HCT116 (cell line): ENCODE data around the gene ATXN1. TPM values are rescaled to one million over a fixed set of nuclear protein-coding genes. Genes with fewer than 3 reads are reported as not detected.

Experiments
- ATAC-seq: fragments of 200-7000 bp; cut with Tn5 transposase; 2 replicates; pipeline ENCODE4 v1.9.1; 2020; ENCODE audit warnings: mild to moderate bottlenecking, moderate library complexity
- BruUV-seq: library from RNA; stranded (reverse); fragments of 400-500 nt; replicated peaks from 2 replicates; lab custom pipeline; 2021; lab: Mats Ljungman, UMichigan
- CTCF ChIA-PET: fragments of 300-600 bp; sonication (Branson Sonifier 250); formaldehyde crosslinking; loops from one replicate; lab custom pipeline; 2021; ENCODE audit warnings: antibody characterized with exemption; lab: Charles Lee
- POLR2A ChIA-PET: fragments of 300-600, 350-600 bp; sonication (Branson Sonifier 250); formaldehyde crosslinking; loops from one replicate; lab custom pipeline; 2021; ENCODE audit warnings: antibody characterized with exemption; lab: Charles Lee
- RAD21 ChIA-PET, 2 experiments: fragments of 300-600 bp; sonication (Branson Sonifier 250); formaldehyde crosslinking; loops; one replicate each; lab custom pipeline; 2023; ENCODE audit warnings: low total read pairs in 2 of 2; ENCODE audit not compliant: uncharacterized antibody in 2 of 2, unreplicated experiment in 2 of 2, low non-redundant PET in 1 of 2; lab: Charles Lee
- DNase-seq: peaks from one replicate; pipeline ENCODE4 v3.0.0-alpha.2; 2010; ENCODE audit warnings: low read depth, low spot score
- H2AFZ ChIP-seq: fragments of 200-600 bp; shearing (Covaris generic), sonication (generic); 2 replicates; pipeline ENCODE4 v1.6.1; 2017; ENCODE audit warnings: low read depth, mixed run types, mixed read lengths, antibody characterized with exemption, low read length; ENCODE audit not compliant: poor library complexity, severe bottlenecking
- H3K27ac ChIP-seq: 2 replicates; pipeline ENCODE4 v1.5.1; 2012; ENCODE audit warnings: low read depth, low read length
- H3K27me3 ChIP-seq: fragments of 200-600 bp; sonication (generic); 2 replicates; pipeline ENCODE4 v1.6.1; 2016; ENCODE audit warnings: mixed run types, low read length, mixed read lengths; ENCODE audit not compliant: insufficient read depth
- H3K36me3 ChIP-seq, 2 experiments: fragments of 200-500 bp in 1 of 2; fragments of 200-600 bp in 1 of 2; sonication (Bioruptor generic) in 1 of 2; sonication (generic) in 1 of 2; 2 replicates each; pipeline versions ENCODE4 v1.5.1 to v1.6.1; 2014 to 2016; ENCODE audit warnings: low read length in 2 of 2, inconsistent platforms in 1 of 2, mixed read lengths in 1 of 2, mixed run types in 1 of 2; ENCODE audit not compliant: insufficient read depth in 2 of 2, control insufficient read depth in 1 of 2
- H3K4me1 ChIP-seq, 2 experiments: fragments of 200-600 bp in 1 of 2; sonication (generic) in 1 of 2; 2 replicates each; pipeline versions ENCODE4 v1.5.1 to v1.6.1; 2012 to 2017; ENCODE audit warnings: low read length in 2 of 2, inconsistent platforms in 1 of 2, mild to moderate bottlenecking in 1 of 2, mixed read lengths in 1 of 2, mixed run types in 1 of 2, moderate library complexity in 1 of 2; ENCODE audit not compliant: insufficient read depth in 2 of 2, control insufficient read depth in 1 of 2
- H3K4me2 ChIP-seq: fragments of 200-600 bp; sonication (generic); 2 replicates; pipeline ENCODE4 v1.6.1; 2017; ENCODE audit warnings: mixed run types, low read length, mixed read lengths
- H3K4me3 ChIP-seq, 2 experiments: fragments of 200-600 bp in 1 of 2; sonication (generic) in 1 of 2; replicated peaks in 1 of 2; 2 replicates each; pipeline ENCODE4 v1.5.1; 2011 to 2016; ENCODE audit warnings: low read length in 2 of 2, control low read depth in 1 of 2, low read depth in 1 of 2, mild to moderate bottlenecking in 1 of 2, mixed read lengths in 1 of 2, mixed run types in 1 of 2
- H3K79me2 ChIP-seq: fragments of 200-600 bp; sonication (generic); 2 replicates; pipeline ENCODE4 v1.6.1; 2017; ENCODE audit warnings: mild to moderate bottlenecking, mixed run types, low read length, moderate library complexity, mixed read lengths; ENCODE audit not compliant: insufficient read depth
- H3K9ac ChIP-seq: fragments of 200-600 bp; sonication (generic); 2 replicates; pipeline ENCODE4 v1.6.1; 2016; ENCODE audit warnings: low read length, mixed read lengths
- H3K9me2 ChIP-seq: fragments of 200-600 bp; sonication (generic), shearing (Covaris generic); 2 replicates; pipeline ENCODE4 v1.6.1; 2017; ENCODE audit warnings: mixed run types, mild to moderate bottlenecking, moderate library complexity; ENCODE audit not compliant: insufficient read depth
- H3K9me3 ChIP-seq, 2 experiments: fragments of 200-500 bp in 1 of 2; fragments of 200-600 bp in 1 of 2; sonication (Bioruptor generic) in 1 of 2; sonication (generic) in 1 of 2; 2 replicates each; pipeline ENCODE4 v1.6.1; 2014 to 2017; ENCODE audit warnings: low read length in 2 of 2, mixed read lengths in 2 of 2, inconsistent platforms in 1 of 2, low read depth in 1 of 2, mild to moderate bottlenecking in 1 of 2, mixed run types in 1 of 2, moderate library complexity in 1 of 2; ENCODE audit not compliant: control insufficient read depth in 1 of 2, insufficient read depth in 1 of 2
- H4K20me1 ChIP-seq: fragments of 200-600 bp; sonication (generic), shearing (Covaris generic); 2 replicates; pipeline ENCODE4 v1.6.1; 2017; ENCODE audit warnings: mixed run types, mild to moderate bottlenecking, moderate library complexity; ENCODE audit not compliant: insufficient read depth
- ATF3 ChIP-seq: IDR thresholded peaks from 2 replicates; pipeline ENCODE4 v1.6.1; 2012
- CBX3 ChIP-seq: IDR thresholded peaks from 2 replicates; pipeline ENCODE4 v1.6.1; 2012; ENCODE audit warnings: low read depth
- FOSL1 ChIP-seq: IDR thresholded peaks from 2 replicates; pipeline ENCODE4 v1.6.1; 2012; ENCODE audit warnings: low read depth
- MAX ChIP-seq: IDR thresholded peaks from 2 replicates; pipeline ENCODE4 v1.6.1; 2012
- POLR2A ChIP-seq: IDR thresholded peaks from 2 replicates; pipeline ENCODE4 v1.7.0; 2011; ENCODE audit warnings: borderline replicate concordance; ENCODE audit not compliant: insufficient read depth, insufficient read length; ENCODE audit errors: extremely low read depth
- POLR2AphosphoS5 ChIP-seq: IDR thresholded peaks from 2 replicates; pipeline ENCODE4 v1.6.1; 2011; ENCODE audit warnings: mild to moderate bottlenecking, low read depth, low read length, moderate library complexity
- RAD21 ChIP-seq: IDR thresholded peaks from 2 replicates; pipeline ENCODE4 v1.6.1; 2012; ENCODE audit warnings: low read depth, mild to moderate bottlenecking
- SIN3A ChIP-seq: IDR thresholded peaks from 2 replicates; pipeline ENCODE4 v1.6.1; 2012; ENCODE audit warnings: low read depth
- SP1 ChIP-seq: IDR thresholded peaks from 2 replicates; pipeline ENCODE4 v1.6.1; 2012; ENCODE audit warnings: low read depth
- YY1 ChIP-seq: IDR thresholded peaks from 2 replicates; pipeline ENCODE4 v1.6.1; 2011; ENCODE audit warnings: low read length, low read depth, moderate library complexity, mild to moderate bottlenecking; ENCODE audit not compliant: insufficient replicate concordance; ENCODE audit errors: extremely low read depth
- ZBTB33 ChIP-seq: IDR thresholded peaks from 2 replicates; pipeline ENCODE4 v1.6.1; 2011; ENCODE audit warnings: mild to moderate bottlenecking, low read length, moderate library complexity; ENCODE audit not compliant: insufficient replicate concordance; ENCODE audit errors: extremely low read depth
- ZNF274 ChIP-seq: fragments of 200-500 bp; sonication (Bioruptor generic); IDR thresholded peaks from 2 replicates; pipeline ENCODE4 v1.6.1; 2014; ENCODE audit warnings: mild to moderate bottlenecking, low read depth, low read length, inconsistent platforms
- intact Hi-C: fragments of 100-400 bp; cut with micrococcal nuclease; formaldehyde crosslinking; loops from 2 replicates; pipeline ENCODE4 v1.10.0; 2022
- total RNA-seq: library from RNA; stranded (reverse); gene quantifications from one replicate; pipeline ENCODE4 v1.2.1, GENCODE V29; 2021; ENCODE audit not compliant: unreplicated experiment

ATXN1 gene
- total RNA-seq, 1 experiment from 2014 or later = 21.0 TPM

GRCh38 chr6:16482702-16483314 lies 278.5 kb downstream of the ATXN1 start:
- Histone ChIP-seq H3K4me2 (no peak overlapping the region), H2AFZ (no peak overlapping the region), H4K20me1 (no peaks in the 10 kb centered on the region), H3K9me2 (no peaks in the 10 kb centered on the region), H3K27ac (no peak overlapping the region), H3K27me3 (no peaks in the 10 kb centered on the region), H3K79me2 (no peaks in the 10 kb centered on the region)
- intact Hi-C loops = no loop called here
- ChIA-PET RAD21 (no interaction called here), CTCF (no interaction called here)
- no peak for DNase-seq
- no TSS peak for BruUV-seq
- TF ChIP-seq CBX3 = no peak
- no peak for TF ChIP-seq RAD21
- TF ChIP-seq ZBTB33 = no peak
- no peak for TF ChIP-seq SIN3A
- no peak for TF ChIP-seq FOSL1
- TF ChIP-seq MAX = no peak
- no peak for TF ChIP-seq SP1
- TF ChIP-seq ZNF274 = no peak
- no peak for TF ChIP-seq POLR2A
- TF ChIP-seq ATF3 = no peak
- no peak for TF ChIP-seq YY1
- TF ChIP-seq POLR2AphosphoS5 = no peak
- TF ChIP-seq, all 23 proteins: peak for 0
- no peaks in the 10 kb centered on the region; a peak in 1 of 4 replicates for H3K9me3 ChIP-seq
- POLR2A ChIA-PET = no interaction called here
- no peaks in the 10 kb centered on the region for H3K4me1 ChIP-seq
- no peak overlapping the region for H3K9ac ChIP-seq
- H3K4me3 ChIP-seq = no peak overlapping the region
- no peaks in the 10 kb centered on the region for H3K36me3 ChIP-seq
- ATAC-seq = no peak
